NCI-H1930 (cell line): ENCODE results near the gene CHRFAM7A.
"Not testable (repeated sequence)": the region's sequence is repeated elsewhere in the genome, so short reads cannot be mapped to it uniquely, and the experiment has no call there.

Experiments used
- DNase-seq, 2 experiments: peaks; one replicate each; lab custom pipeline; 2025; lab: John Stamatoyannopoulos, UW

Gene CHRFAM7A

DNA sequence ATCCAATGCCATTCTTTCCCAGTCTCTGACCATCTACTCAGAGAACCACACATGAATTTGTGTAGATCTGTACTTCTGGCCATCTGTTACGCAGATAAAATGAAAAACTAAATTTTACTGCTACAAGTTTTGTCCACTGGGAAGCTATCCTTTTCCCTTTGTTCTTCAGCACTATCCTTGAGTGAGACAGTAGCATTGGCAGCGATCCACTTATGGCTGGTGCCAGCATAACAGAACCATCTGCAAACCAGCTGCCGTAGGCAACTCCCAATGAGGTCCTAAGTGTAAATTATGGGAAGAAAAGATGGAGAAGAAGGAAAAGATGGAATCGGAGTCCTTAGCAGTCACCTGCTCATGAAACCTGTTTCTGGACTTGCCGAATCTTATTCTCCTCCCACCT is 72.3 kb downstream of the CHRFAM7A start:
- not testable (repeated sequence) for DNase-seq

DNA sequence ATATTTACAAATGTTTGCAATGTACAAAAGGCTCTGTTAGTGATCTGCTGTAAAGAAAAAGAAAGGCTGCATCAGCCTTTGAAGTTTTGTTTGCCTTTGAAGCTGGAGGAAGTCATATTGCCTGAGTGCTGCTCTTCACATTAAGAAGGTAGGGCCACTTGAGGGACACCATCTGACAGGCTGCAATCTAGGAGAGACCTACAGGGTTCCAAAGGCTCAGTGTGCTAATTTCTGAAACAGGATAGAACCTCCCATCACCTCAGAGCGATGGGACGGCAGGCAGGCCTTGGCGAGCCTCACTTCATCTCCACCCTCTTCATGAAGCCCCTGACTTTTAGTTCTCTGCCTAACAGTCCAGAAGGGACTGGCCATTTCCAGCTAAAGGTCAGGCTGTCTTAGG is 77.6 kb downstream of the CHRFAM7A start:
- DNase-seq, result not testable (repeated sequence)

DNA sequence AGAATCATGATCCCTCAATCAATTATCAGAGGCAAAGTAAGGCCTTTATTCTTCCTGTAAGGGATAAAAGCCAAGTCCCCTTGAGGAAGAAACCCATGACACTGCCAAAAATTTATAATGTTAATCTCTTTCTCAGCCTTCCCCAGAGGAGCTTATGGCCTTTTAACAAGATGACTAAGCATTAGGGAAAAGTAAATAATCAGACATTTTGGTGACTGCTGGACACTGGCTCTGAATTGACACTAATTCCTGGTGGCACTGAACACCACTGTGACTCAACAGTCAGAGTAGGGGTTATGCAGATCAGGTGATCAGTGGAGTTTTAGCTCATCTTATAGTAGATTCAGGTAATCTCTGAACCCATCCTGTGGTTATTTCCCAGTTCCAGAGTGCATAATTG is 82.8 kb downstream of the CHRFAM7A start:
- DNase-seq, result not testable (repeated sequence)
